K562 (cell line): ENCODE results near the gene RGS17. TPM values are rescaled to one million over a fixed set of nuclear protein-coding genes. Genes with fewer than 3 reads are reported as not detected.

ENCODE experiments used
- FOXP1 ChIP-seq: sonication (generic); formaldehyde crosslinking; IDR thresholded peaks from 2 replicates; pipeline ENCODE4 v1.8.0; 2022; ENCODE audit warnings: mild to moderate bottlenecking, missing genetic modification reagents
- KDM4B ChIP-seq, 2 experiments: fragments of 450-650 bp in 1 of 2; sonication (generic) in 1 of 2; IDR thresholded peaks; 2 replicates each; pipeline ENCODE4 v1.6.1; 2016 to 2017; ENCODE audit warnings: borderline replicate concordance in 2 of 2, antibody characterized with exemption in 1 of 2, low read depth in 1 of 2, mild to moderate bottlenecking in 1 of 2
- NBN ChIP-seq: fragments of 450-650 bp; IDR thresholded peaks from 2 replicates; pipeline ENCODE4 v1.6.1; 2016; ENCODE audit warnings: low read depth, mild to moderate bottlenecking
- NR2C2 ChIP-seq, 2 experiments: fragments of 200-800 bp in 1 of 2; sonication (Bioruptor generic) in 1 of 2; sonication (generic) in 1 of 2; formaldehyde crosslinking in 1 of 2; IDR thresholded peaks; 2 replicates each; pipeline versions ENCODE4 v1.6.1 to v1.8.0; 2016 to 2022; ENCODE audit warnings: mild to moderate bottlenecking in 1 of 2, missing compliant biosample characterization in 1 of 2, missing genetic modification characterization in 1 of 2, missing genetic modification reagents in 1 of 2
- PHF8 ChIP-seq: fragments of 200-600 bp; sonication (generic); IDR thresholded peaks from 2 replicates; pipeline ENCODE4 v1.6.1; 2012; ENCODE audit warnings: mixed run types, mild to moderate bottlenecking, inconsistent platforms, low read length, moderate library complexity, borderline replicate concordance
- RNF219 ChIP-seq: fragments of 250-450 bp; sonication (Bioruptor Pico); IDR thresholded peaks from 2 replicates; pipeline ENCODE4 v1.5.0; 2022; ENCODE audit warnings: mild to moderate bottlenecking
- THRAP3 ChIP-seq: fragments of 450-650 bp; IDR thresholded peaks from 2 replicates; pipeline ENCODE4 v1.6.1; 2016; ENCODE audit warnings: mild to moderate bottlenecking, inconsistent platforms, borderline replicate concordance
- TSHZ1 ChIP-seq: fragments of 250-450 bp; sonication (Bioruptor Pico); IDR thresholded peaks from 2 replicates; pipeline ENCODE4 v1.4.0; 2020; ENCODE audit warnings: mild to moderate bottlenecking, moderate library complexity
- XRCC4 ChIP-seq: IDR thresholded peaks from one replicate; pipeline ENCODE4 v1.6.1; 2011; ENCODE audit not compliant: insufficient read depth, insufficient read length; ENCODE audit errors: extremely low read depth
- ZBTB9 ChIP-seq: fragments of 450-650 bp; formaldehyde crosslinking; IDR thresholded peaks from 2 replicates; pipeline ENCODE4 v1.4.0; 2020; ENCODE audit warnings: mild to moderate bottlenecking, moderate library complexity
- ZNF444 ChIP-seq: fragments of 250-450 bp; sonication (Bioruptor Pico); IDR thresholded peaks from 2 replicates; pipeline ENCODE4 v1.4.0; 2020; ENCODE audit warnings: mild to moderate bottlenecking, moderate library complexity
- polyA plus RNA-seq, 8 experiments: library from polyadenylated mRNA; depleted of rRNA in 4 of 8; stranded (reverse) in 5 of 8; unstranded in 3 of 8; fragments of >200 nt; fragmentation: Nextera tagmentation in 2 of 8; fragmentation: Illumina TruSeq in 1 of 8; extraction: Ambion mirVana in 2 of 8; extraction: Trizol in 1 of 8; gene quantifications; 2 replicates each; pipeline versions ENCODE4 v1.2.1 to v1.2.3, GENCODE V29; 2011 to 2014; ENCODE audit warnings: inconsistent platforms in 1 of 8, missing spikeins in 1 of 8
- total RNA-seq, 7 experiments: library from RNA; depleted of rRNA in 6 of 7; stranded (reverse); fragments of >200 nt in 6 of 7; fragmentation: Illumina TruSeq in 2 of 7; extraction: Trizol in 2 of 7; gene quantifications; 2 replicates each; pipeline versions ENCODE4 v1.2.1 to v1.2.3, GENCODE V29; 2011 to 2021; ENCODE audit warnings: low replicate concordance in 1 of 7
- TF ChIP-seq, protein P1 (sequence below): fragments of 250-450 bp; sonication (Bioruptor Pico); IDR thresholded peaks from 2 replicates; pipeline ENCODE4 v1.9.0; 2021; ENCODE audit warnings: mild to moderate bottlenecking, inconsistent platforms
- TF ChIP-seq, protein P2 (sequence below): fragments of 150-350 bp; conservative IDR thresholded peaks from 2 replicates; pipeline ENCODE4 v1.6.1; 2014; ENCODE audit warnings: low read length

RGS17 gene
- total and polyA plus RNA-seq, 9 of the 15 experiments (the other 6 are each of a cell fraction or from before 2014, with no cell fraction given): 0.01 to 0.14 (median 0.08) TPM; not detected in 6

- TF ChIP-seq, protein P1, sequence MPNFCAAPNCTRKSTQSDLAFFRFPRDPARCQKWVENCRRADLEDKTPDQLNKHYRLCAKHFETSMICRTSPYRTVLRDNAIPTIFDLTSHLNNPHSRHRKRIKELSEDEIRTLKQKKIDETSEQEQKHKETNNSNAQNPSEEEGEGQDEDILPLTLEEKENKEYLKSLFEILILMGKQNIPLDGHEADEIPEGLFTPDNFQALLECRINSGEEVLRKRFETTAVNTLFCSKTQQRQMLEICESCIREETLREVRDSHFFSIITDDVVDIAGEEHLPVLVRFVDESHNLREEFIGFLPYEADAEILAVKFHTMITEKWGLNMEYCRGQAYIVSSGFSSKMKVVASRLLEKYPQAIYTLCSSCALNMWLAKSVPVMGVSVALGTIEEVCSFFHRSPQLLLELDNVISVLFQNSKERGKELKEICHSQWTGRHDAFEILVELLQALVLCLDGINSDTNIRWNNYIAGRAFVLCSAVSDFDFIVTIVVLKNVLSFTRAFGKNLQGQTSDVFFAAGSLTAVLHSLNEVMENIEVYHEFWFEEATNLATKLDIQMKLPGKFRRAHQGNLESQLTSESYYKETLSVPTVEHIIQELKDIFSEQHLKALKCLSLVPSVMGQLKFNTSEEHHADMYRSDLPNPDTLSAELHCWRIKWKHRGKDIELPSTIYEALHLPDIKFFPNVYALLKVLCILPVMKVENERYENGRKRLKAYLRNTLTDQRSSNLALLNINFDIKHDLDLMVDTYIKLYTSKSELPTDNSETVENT (CRISPR knock-in tag): no peak
- TF ChIP-seq XRCC4: no peak
- TF ChIP-seq RNF219 (CRISPR knock-in tag): no peak
- TF ChIP-seq NR2C2 (CRISPR knock-in tag; IDR thresholded peaks at IDR 0.05): no peak
- peak; percentile 59; the same call in 1 of the 2 replicates for TF ChIP-seq NR2C2 (tag; IDR thresholded peaks at IDR 0.05)
- TF ChIP-seq NBN: no peak
- TF ChIP-seq TSHZ1: no peak
- TF ChIP-seq PHF8: peak; percentile 90
- no peak for TF ChIP-seq KDM4B (IDR thresholded peaks at IDR 0.05; ENCODE audit: borderline replicate concordance in 2 of 2, low read depth in 1 of 2)
- 0 out of 2 replicates have a peak, but pooled peaks have one; percentile 25 for TF ChIP-seq THRAP3
- TF ChIP-seq, protein P2, sequence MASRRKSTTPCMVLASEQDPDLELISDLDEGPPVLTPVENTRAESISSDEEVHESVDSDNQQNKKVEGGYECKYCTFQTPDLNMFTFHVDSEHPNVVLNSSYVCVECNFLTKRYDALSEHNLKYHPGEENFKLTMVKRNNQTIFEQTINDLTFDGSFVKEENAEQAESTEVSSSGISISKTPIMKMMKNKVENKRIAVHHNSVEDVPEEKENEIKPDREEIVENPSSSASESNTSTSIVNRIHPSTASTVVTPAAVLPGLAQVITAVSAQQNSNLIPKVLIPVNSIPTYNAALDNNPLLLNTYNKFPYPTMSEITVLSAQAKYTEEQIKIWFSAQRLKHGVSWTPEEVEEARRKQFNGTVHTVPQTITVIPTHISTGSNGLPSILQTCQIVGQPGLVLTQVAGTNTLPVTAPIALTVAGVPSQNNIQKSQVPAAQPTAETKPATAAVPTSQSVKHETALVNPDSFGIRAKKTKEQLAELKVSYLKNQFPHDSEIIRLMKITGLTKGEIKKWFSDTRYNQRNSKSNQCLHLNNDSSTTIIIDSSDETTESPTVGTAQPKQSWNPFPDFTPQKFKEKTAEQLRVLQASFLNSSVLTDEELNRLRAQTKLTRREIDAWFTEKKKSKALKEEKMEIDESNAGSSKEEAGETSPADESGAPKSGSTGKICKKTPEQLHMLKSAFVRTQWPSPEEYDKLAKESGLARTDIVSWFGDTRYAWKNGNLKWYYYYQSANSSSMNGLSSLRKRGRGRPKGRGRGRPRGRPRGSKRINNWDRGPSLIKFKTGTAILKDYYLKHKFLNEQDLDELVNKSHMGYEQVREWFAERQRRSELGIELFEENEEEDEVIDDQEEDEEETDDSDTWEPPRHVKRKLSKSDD: no peak
- no peak for TF ChIP-seq ZBTB9 (CRISPR knock-in tag)
- no peak for TF ChIP-seq FOXP1 (CRISPR knock-in tag)
- TF ChIP-seq ZNF444 (CRISPR knock-in tag): no peak
Observed at GRCh38 chr6:152983637-152984512, 147.2 kb downstream of the RGS17 start (continued).
